IPS-15b (cell line): ENCODE measurements around the gene LRFN2.

ENCODE experiments used
- H3K27me3 ChIP-seq: one replicate; pipeline ENCODE4 v1.6.1; 2013; ENCODE audit warnings: low read length; ENCODE audit not compliant: control insufficient read depth, insufficient read depth
- H3K36me3 ChIP-seq: one replicate; pipeline ENCODE4 v1.6.1; 2013; ENCODE audit warnings: low read length; ENCODE audit not compliant: control insufficient read depth, insufficient read depth
- H3K4me1 ChIP-seq: one replicate; pipeline ENCODE4 v1.6.1; 2013; ENCODE audit warnings: mild to moderate bottlenecking, low read length; ENCODE audit not compliant: control insufficient read depth, insufficient read depth
- H3K4me3 ChIP-seq: one replicate; pipeline ENCODE4 v1.5.1; 2013; ENCODE audit warnings: low read depth, low read length
- H3K9ac ChIP-seq: one replicate; pipeline ENCODE4 v1.6.1; 2013; ENCODE audit warnings: low read depth, mild to moderate bottlenecking, low read length
- H3K9me3 ChIP-seq: one replicate; pipeline ENCODE4 v1.6.1; 2013; ENCODE audit warnings: mild to moderate bottlenecking, low read length; ENCODE audit not compliant: control insufficient read depth, insufficient read depth

Gene LRFN2

DNA sequence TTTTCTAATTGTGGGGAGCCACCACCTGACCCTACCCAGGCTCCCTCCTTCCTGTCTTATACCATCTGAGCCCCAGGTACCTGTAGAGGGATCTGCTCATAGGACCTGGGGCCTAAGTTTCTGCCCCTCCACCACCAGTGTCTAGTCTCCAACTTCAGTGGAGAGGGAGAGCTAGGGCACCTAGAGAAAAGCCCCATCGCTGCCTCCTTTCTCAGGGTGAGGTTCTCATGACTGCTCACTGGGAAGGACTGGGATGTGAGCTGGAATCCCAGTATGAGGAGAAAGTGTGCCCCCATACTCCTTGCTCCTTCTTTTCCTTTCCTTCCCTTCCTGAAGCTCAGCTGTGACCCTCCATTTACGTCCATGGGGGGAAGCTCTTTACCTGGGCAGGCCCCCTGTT is 231.6 kb downstream of the LRFN2 start:
- H3K27me3 ChIP-seq: no peaks in the 10 kb centered on the region
- no peak overlapping the region for H3K9ac ChIP-seq
- H3K36me3 ChIP-seq: no peaks in the 10 kb centered on the region
- H3K9me3 ChIP-seq: no peaks in the 10 kb centered on the region
- H3K4me1 ChIP-seq: peaks cover 16% of the 10 kb centered on the region
- no peak overlapping the region for H3K4me3 ChIP-seq

DNA sequence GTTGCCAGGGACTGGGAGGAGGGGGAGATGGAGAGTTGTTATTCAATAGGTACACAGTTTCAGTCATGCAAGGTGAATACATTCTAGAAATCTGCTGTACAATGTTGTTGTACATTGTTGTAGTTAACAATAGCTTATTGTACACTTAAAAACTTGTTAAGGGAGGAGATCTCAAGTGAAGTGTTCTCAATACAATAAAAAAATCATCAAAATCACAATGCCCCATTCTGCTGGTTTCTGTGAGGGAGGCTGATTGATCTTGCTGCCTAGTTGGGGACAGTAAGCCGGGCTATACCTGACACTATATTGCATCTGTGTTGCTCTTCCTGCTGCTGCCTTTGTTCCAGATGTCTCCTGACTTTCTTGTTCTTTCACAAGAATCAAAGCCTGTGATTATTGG is 232.1 kb downstream of the LRFN2 start:
- Histone ChIP-seq H3K4me3 (no peak overlapping the region), H3K9me3 (no peaks in the 10 kb centered on the region), H3K9ac (no peak overlapping the region), H3K27me3 (no peaks in the 10 kb centered on the region), H3K36me3 (no peaks in the 10 kb centered on the region), H3K4me1 (peaks cover 14% of the 10 kb centered on the region)

- Histone ChIP-seq H3K4me3 (no peak overlapping the region), H3K4me1 (peaks cover 6% of the 10 kb centered on the region), H3K36me3 (no peaks in the 10 kb centered on the region), H3K27me3 (no peaks in the 10 kb centered on the region), H3K9ac (no peak overlapping the region), H3K9me3 (no peaks in the 10 kb centered on the region)
Measured at GRCh38 chr6:40353967-40354452, 233.2 kb downstream of the LRFN2 start.

GRCh38 chr6:40353197-40353966 is 233.8 kb downstream of the LRFN2 start:
- H3K9ac ChIP-seq: no peak overlapping the region
- H3K4me1 ChIP-seq: peaks cover 7% of the 10 kb centered on the region
- H3K4me3 ChIP-seq: no peak overlapping the region
- H3K27me3 ChIP-seq: no peaks in the 10 kb centered on the region
- no peaks in the 10 kb centered on the region for H3K36me3 ChIP-seq
- H3K9me3 ChIP-seq: no peaks in the 10 kb centered on the region

DNA sequence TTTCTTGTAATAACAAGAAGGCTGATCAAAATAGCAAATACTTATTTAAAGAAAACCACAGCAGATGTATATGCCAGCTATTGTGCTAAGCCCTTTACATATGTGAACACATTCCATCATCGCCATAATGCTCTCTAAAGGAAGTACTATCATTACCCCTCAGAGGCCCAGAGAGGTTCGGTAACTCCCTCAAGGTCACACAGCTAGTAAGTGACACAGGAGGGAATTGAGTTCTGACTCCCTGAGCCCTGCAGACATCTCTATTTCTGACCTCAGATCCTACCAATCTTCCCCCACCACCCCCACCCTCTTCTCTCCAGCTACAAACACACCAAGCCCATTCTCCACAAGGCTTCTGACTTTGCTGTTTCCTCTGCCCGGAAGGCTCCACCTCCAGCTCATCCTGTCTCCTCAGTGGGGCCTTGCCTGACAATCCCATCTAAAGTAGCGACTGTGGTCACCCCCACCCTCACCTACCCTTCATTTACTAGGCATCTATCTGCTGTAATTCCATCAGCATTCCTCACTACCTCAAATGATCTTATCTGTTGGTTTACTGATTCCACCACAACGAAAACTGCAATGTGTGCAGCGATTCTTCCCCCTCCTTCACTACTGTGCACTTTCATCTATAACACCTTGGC is 234.5 kb downstream of the LRFN2 start:
- Histone ChIP-seq H3K4me3 (no peak overlapping the region), H3K9ac (no peak overlapping the region), H3K9me3 (no peaks in the 10 kb centered on the region), H3K4me1 (peaks cover 11% of the 10 kb centered on the region), H3K36me3 (no peaks in the 10 kb centered on the region), H3K27me3 (no peaks in the 10 kb centered on the region)

- Histone ChIP-seq H3K4me3 (no peak overlapping the region), H3K9me3 (no peaks in the 10 kb centered on the region), H3K36me3 (no peaks in the 10 kb centered on the region), H3K9ac (no peak overlapping the region), H3K4me1 (peaks cover 17% of the 10 kb centered on the region), H3K27me3 (no peaks in the 10 kb centered on the region)
Measured at GRCh38 chr6:40352006-40352405, 235.2 kb downstream of the LRFN2 start.

- Histone ChIP-seq H3K36me3 (no peaks in the 10 kb centered on the region), H3K4me3 (no peak overlapping the region), H3K4me1 (peaks cover 20% of the 10 kb centered on the region), H3K9ac (no peak overlapping the region), H3K9me3 (no peaks in the 10 kb centered on the region), H3K27me3 (no peaks in the 10 kb centered on the region)
Measured at GRCh38 chr6:40350747-40351217, 236.4 kb downstream of the LRFN2 start.

GRCh38 chr6:40349901-40350746 is 237.0 kb downstream of the LRFN2 start:
- peaks cover 20% of the 10 kb centered on the region for H3K4me1 ChIP-seq
- no peak overlapping the region for H3K9ac ChIP-seq
- no peaks in the 10 kb centered on the region for H3K9me3 ChIP-seq
- H3K4me3 ChIP-seq: no peak overlapping the region
- no peaks in the 10 kb centered on the region for H3K27me3 ChIP-seq
- H3K36me3 ChIP-seq: no peaks in the 10 kb centered on the region

- H3K4me1 ChIP-seq: peaks cover 23% of the 10 kb centered on the region
- no peak overlapping the region for H3K4me3 ChIP-seq
- no peaks in the 10 kb centered on the region for H3K27me3 ChIP-seq
- H3K36me3 ChIP-seq: no peaks in the 10 kb centered on the region
- no peak overlapping the region for H3K9ac ChIP-seq
- no peaks in the 10 kb centered on the region for H3K9me3 ChIP-seq
Measured at GRCh38 chr6:40349123-40349900, 237.9 kb downstream of the LRFN2 start.

DNA sequence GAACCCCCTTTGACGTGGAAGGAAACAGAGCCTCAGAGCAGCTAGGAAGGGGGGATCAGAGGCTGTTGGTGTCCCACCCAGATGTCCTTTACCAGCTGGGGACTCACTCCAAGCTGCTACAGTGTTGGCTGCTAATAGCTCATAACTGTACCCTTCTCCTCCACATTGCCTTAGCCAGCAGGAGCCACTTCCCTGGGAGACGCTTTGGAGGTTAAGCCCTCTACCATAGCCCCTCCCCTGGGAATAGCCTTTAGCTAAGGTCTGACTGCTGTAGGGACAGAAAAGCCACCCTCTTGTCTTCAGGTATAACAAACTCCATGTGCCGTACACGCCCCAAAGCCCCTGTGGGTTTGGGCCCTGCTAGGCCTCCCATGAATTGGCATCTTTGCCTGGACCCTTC is 238.6 kb downstream of the LRFN2 start:
- H3K27me3 ChIP-seq: no peaks in the 10 kb centered on the region
- no peak overlapping the region for H3K9ac ChIP-seq
- H3K9me3 ChIP-seq: no peaks in the 10 kb centered on the region
- H3K36me3 ChIP-seq: no peaks in the 10 kb centered on the region
- H3K4me1 ChIP-seq: peaks cover 27% of the 10 kb centered on the region
- no peak overlapping the region for H3K4me3 ChIP-seq

DNA sequence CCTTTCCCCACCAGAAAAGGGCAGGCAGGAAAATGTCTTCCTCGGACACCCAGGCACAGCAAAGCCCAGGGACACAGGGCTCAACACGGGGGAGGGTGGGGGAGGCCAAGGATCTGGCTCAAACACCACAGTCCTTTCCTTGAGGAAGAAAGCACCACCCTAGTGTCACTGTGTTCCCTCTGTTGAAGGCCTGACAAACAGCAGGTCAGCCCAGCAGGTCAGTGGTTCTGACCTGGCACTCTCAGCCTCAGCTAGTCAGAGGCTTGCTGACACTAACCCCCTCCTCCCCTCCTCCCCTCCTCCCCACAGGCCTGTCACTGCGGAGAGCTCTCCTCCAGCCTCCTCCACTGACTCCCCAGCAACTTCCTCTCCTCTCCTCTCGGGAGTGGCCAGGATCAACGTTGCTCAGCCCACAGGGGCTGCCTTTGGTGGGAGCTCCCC is 239.6 kb downstream of the LRFN2 start:
- H3K27me3 ChIP-seq: no peaks in the 10 kb centered on the region
- H3K4me3 ChIP-seq: no peak overlapping the region
- H3K9me3 ChIP-seq: no peaks in the 10 kb centered on the region
- peaks cover 34% of the 10 kb centered on the region for H3K4me1 ChIP-seq
- H3K36me3 ChIP-seq: no peaks in the 10 kb centered on the region
- no peak overlapping the region for H3K9ac ChIP-seq
